ENCODE results near the gene QSER1.

DNA sequence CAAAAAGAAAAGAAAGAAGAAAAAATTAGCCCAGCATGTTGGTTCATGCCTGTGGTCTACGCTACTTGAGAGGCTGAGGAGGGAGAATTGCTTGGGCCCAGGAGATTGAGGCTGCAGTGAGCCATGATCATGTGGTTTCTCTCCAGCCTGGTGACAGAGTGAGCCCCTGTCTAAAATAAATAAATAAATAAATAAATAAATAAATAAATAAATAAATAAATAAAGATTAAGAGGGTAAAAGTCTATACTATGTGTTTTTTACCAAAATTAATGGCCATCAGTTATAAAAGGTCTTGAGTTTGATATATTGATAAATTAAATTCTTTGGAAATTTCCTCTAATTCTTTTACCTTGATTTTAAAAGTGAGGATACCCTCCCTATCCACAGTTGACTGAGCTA lies 97.9 kb downstream of the QSER1 start:
- TF ChIP-seq, protein P1, sequence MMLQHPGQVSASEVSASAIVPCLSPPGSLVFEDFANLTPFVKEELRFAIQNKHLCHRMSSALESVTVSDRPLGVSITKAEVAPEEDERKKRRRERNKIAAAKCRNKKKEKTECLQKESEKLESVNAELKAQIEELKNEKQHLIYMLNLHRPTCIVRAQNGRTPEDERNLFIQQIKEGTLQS (CRISPR knock-in tag; conservative IDR thresholded peaks at IDR 0.05): no peak
- TF ChIP-seq ZNF263 (CRISPR knock-in tag; IDR thresholded peaks at IDR 0.05; ENCODE audit: low read depth) (no peak), JUN (CRISPR knock-in tag; IDR thresholded peaks at IDR 0.05) (no peak), STAT6 (CRISPR knock-in tag; conservative IDR thresholded peaks at IDR 0.05; ENCODE audit: low read depth) (no peak), CTCF (IDR thresholded peaks at IDR 0.05) (no peak), CREM (CRISPR knock-in tag; IDR thresholded peaks at IDR 0.05) (no peak), E2F5 (CRISPR knock-in tag; IDR thresholded peaks at IDR 0.05) (no peak), NR3C1 (CRISPR knock-in tag; conservative IDR thresholded peaks at IDR 0.05; ENCODE audit: low read depth) (no peak), RELA (CRISPR knock-in tag; IDR thresholded peaks at IDR 0.05; ENCODE audit: borderline replicate concordance) (no peak), MAX (CRISPR knock-in tag; IDR thresholded peaks at IDR 0.05) (no peak)
- TF ChIP-seq, protein P2, sequence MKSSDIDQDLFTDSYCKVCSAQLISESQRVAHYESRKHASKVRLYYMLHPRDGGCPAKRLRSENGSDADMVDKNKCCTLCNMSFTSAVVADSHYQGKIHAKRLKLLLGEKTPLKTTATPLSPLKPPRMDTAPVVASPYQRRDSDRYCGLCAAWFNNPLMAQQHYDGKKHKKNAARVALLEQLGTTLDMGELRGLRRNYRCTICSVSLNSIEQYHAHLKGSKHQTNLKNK (CRISPR knock-in tag; IDR thresholded peaks at IDR 0.05): no peak
- TF ChIP-seq, protein P3, sequence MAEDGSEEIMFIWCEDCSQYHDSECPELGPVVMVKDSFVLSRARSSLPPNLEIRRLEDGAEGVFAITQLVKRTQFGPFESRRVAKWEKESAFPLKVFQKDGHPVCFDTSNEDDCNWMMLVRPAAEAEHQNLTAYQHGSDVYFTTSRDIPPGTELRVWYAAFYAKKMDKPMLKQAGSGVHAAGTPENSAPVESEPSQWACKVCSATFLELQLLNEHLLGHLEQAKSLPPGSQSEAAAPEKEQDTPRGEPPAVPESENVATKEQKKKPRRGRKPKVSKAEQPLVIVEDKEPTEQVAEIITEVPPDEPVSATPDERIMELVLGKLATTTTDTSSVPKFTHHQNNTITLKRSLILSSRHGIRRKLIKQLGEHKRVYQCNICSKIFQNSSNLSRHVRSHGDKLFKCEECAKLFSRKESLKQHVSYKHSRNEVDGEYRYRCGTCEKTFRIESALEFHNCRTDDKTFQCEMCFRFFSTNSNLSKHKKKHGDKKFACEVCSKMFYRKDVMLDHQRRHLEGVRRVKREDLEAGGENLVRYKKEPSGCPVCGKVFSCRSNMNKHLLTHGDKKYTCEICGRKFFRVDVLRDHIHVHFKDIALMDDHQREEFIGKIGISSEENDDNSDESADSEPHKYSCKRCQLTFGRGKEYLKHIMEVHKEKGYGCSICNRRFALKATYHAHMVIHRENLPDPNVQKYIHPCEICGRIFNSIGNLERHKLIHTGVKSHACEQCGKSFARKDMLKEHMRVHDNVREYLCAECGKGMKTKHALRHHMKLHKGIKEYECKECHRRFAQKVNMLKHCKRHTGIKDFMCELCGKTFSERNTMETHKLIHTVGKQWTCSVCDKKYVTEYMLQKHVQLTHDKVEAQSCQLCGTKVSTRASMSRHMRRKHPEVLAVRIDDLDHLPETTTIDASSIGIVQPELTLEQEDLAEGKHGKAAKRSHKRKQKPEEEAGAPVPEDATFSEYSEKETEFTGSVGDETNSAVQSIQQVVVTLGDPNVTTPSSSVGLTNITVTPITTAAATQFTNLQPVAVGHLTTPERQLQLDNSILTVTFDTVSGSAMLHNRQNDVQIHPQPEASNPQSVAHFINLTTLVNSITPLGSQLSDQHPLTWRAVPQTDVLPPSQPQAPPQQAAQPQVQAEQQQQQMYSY (CRISPR knock-in tag; IDR thresholded peaks at IDR 0.05): no peak
- TF ChIP-seq, protein P4, sequence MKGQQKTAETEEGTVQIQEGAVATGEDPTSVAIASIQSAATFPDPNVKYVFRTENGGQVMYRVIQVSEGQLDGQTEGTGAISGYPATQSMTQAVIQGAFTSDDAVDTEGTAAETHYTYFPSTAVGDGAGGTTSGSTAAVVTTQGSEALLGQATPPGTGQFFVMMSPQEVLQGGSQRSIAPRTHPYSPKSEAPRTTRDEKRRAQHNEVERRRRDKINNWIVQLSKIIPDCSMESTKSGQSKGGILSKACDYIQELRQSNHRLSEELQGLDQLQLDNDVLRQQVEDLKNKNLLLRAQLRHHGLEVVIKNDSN (CRISPR knock-in tag; IDR thresholded peaks at IDR 0.05): no peak
